GM19468 (cell line): Measurements from ENCODE around the gene DOCK1.

Experiments used
- ATAC-seq: cut with Tn5 transposase; IDR thresholded peaks from one replicate; pipeline ENCODE4 v1.9.1; 2021; ENCODE audit warnings: mild to moderate bottlenecking, moderate library complexity, moderate number of reproducible peaks; ENCODE audit not compliant: unreplicated experiment; ENCODE audit errors: extremely low read depth

DOCK1 gene

DNA sequence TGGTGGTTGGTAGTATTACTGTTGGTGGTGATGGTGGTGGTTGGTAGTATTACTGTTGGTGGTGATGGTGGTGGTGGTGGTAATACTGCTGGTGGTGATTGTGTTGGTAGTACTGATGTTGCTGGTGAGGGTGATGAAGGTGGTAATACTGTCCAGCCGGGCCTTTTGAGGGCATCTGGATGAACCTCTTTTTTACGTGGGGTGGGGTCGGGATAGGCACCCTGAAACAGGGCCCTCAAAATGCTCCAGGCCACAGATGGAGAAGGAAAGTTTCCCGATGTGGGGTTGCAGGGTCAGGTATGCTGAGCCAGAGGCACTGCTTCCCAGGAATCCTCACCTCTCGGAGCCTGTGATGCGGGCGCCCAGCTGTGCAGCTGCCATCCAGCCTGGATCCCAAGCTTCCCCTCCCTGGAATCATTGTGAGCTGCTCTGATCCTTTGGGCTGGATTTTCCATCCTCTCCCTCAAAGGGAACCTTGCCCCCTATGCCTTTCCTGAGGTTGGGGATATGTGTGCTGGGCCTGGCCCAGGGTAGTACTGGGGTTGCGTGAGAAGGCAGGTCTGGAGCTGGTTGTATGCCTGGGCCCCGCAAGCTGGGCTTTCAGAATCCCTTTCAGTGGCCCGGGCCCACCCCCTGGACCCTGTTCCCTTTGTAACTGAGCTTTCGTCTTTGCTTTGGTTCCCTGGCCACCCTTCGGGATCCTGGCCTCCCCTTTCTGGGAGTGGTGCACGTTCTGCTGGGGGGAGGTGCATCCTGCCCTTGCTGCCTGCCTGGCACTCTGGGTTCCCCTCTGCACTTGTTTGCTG, 43.3 kb downstream of the DOCK1 start:
- ATAC-seq, result no peak

DNA sequence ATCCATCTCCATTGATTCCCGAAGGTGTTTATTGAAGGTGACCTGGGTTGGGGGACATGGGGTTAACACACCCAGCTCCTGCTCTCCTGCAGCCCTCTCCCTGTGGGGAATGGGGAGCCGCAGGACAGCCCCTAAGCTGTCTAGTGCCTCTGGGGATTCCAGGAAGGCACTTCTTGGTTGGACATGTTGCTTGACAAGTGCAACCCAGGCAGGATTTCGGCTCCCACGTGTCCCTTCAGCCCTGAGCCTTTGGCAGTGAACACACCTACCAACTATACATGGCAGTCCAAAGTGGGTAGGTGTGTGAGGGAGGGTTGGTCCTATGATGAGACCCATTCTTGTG, 43.9 kb downstream of the DOCK1 start:
- no peak for ATAC-seq

DNA sequence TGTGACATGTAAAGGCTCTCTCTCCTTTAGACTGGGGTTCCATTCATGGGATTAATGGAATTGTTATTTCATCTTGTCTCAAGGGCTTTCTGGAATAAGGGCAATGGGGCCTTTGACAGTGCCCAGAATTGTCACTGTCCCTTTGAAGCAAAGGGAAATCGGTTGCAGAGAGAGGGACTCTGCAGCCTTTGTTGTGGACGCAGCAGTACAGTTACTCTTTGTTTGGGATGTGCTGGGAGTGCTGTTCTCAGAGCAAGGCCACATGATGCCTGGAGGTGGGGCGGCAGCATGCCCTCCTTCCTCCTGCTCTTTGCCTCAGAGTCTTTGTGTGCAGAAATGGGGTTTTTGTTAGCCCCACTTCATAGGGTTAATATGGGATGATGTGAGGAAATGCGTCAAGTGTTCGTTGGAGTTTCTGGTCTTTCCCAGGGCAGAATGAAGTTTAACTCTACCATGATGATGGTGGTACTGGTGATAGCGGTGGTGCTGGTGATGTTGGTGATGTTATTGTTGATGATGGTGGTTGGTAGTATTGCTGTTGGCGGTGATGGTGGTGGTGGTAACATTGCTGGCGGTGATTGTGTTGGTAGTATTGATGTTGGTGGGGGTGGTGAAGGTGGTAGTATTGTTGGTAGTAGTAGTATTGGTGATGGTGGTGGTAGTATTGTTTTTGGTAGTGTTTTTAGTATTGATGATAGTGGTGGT, 45.3 kb downstream of the DOCK1 start:
- ATAC-seq, result no peak

DNA sequence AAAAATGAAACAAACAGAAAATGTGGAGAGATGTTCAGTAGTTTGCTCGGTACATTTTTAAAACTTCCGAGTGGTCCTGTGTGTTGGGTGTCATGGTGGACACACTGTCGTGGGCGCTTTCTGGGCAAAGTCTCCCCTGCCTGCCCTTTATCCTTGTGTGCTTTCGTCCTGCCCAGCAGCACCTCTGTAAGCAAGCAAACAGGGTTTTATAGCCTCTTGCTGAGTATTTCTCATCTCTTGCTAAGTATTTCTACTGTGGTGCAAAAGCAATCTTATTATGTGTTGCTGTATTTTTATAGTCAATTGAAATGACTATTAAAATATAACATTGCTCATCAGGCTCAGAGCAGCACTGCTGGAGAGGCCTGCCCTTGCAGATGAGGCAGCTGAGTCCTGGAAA, 48.7 kb downstream of the DOCK1 start:
- ATAC-seq, result no peak

DNA sequence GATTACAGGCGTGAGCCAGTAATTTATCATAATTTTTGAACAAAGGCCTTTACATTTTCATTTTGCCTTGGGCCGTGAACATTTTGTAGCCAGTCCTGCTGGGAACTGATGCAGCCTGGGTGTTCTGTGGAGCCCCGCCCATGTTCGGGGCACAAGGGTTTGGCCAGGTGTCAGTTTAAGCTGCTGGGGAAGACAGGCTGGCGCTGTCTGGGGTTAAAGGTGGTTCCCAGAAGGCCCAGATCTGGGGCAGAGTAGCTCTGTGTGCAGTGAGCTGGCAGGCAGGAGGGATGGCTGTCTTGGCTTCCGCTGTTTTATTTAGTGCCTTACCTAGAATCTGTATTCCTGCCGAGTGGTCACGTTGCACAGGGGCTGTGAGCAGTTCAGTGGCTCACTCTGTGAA, 50.2 kb downstream of the DOCK1 start:
- ATAC-seq, result no peak

DNA sequence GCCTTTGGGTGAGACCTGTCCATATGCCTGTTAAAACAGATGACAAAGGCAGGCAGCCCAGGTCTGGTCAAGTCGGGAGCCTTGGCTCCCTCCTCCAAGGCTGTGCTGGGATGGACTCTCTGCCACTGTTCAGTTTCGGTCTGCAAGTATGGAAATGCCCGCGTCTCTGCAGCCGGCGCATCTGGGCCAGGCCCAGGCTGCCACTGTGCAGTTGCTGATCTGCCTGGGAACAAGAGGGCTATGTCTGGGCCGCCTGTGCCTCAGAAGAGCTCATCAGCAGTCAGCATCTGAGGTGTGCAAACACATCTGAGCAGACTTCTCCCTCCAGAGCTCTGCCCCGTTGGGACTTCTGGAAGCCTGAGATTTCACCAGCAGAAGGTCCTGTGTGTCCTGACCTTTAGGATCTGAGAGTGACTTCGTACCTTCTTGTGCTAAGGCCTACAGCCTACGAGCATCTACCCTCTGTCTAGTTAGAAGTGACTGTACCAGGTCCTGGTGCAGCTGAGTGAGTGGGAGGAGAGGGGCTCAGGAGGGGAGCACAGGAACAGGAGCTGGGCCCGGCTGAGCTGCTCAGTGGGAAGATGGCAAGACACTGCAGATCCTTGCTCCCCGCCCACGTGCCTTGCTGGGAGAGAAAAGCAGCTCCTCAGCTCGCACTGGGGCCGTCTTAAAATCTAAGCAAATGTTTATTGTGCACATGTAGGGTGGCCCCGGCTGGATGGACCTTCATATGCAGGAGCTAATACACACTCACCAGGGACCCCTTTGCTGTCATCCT, 50.9 kb downstream of the DOCK1 start:
- ATAC-seq, result no peak

DNA sequence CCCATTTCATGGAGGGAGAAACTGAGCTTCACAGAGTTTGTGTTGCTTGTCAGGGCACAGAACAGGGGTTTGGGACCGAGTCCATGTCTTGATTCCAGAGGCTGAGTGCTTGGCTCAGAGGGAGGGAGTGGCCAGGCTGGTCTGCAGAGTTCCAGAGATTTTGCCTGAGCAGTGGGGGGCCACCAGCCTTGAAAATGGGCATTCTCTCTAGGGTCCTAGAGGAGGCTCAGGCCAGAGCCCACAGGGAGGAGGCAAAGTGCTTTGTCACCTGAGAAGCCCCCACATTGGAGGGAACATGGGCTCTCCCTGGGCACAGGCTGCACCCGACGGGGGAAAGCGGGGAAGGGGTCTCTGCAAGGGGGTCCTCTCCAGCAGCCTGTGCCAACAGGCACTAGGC, 51.5 kb downstream of the DOCK1 start:
- no peak for ATAC-seq

DNA sequence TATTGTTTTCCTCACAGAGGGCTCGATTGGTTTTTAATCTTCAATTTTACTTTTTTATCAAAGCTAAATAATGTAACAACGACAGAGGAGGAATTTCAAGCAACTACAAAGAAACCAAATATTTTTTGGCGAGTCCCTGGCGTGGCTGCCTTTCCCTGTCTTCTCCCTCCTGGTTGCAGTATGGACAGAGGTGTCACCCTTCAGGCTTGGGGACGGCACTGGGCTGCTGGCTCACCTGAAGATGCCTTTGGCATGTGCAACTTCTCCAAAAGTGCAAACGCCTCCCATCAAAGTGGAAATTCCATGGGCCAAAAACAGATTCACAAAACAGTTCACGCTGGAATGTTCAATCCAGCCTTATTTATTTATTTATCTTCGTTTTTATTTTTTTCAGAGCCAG, 51.9 kb downstream of the DOCK1 start:
- ATAC-seq, result no peak

DNA sequence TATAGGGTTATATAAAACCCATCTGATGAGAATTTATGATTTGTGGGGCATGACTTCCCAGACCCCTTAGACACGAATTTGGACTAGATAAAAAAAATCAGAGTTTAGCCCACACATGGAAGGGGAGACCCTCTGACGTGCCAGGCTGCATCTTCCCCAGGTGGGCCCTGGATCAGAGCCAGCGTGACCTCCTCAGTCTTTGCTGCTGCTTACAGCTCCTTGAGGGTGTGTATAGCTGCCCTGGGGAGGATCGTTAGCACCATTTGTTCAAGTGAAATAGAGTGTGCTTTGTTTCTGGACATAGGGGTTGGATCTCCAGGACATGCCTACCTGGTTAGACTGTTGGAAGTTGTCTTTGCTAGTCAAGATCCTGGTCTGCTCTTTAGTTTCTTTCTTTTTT, 54.2 kb downstream of the DOCK1 start:
- no peak for ATAC-seq

DNA sequence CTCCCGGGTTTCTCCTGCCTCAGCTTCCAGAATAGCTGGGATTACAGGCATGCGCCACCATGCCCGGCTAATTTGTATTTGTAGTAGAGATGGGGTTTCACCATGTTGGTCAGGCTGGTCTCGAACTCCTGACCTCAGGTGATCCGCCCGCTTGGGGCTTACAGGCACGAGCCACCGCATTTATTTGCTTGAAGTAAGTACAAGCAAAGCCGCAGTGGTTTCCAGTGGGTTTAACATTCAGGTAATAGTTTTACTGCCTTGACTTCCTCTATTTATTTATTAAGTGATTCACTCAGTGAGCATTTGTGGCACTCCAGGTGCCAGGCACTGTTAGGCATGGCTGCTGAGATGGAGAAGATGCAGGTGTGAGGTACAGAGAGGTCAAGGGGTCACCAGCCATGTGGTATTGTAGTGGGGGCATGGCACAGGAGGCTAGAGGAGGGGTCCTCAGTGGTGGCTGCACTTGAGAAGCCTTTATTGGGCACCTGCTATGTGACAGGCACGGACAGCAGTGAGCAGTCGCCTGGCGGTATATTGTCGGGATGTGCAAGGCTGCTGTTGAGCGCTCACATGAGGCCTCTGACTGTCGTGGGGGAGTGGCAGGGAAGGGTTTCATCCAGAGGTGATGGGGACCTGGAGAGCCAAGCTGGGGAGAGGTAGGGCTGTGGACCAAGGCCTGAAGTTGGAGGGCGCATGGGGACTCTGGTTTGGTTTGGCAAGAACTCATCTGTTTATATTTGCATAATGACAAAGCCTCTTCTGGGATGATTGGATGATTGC, 54.9 kb downstream of the DOCK1 start:
- no peak for ATAC-seq

DNA sequence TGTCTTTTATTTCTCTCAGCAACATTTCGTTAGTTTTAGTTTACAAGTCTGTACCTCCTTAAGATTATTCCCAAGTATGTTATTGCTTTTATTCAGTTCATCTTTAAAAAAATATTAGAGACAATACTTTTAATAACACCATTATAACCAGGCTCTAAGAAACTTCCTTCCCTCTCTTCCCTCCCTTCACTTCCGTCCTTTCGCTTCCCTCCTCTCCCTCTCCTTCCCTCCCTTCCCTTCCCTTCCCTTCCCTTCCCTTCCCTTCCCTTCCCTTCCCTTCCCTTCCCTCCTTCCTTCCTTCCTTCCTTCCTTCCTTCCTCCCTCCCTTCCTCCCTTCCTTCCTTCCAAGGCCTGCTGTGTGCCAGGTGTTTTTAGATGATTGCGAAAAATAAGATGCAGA, 58.1 kb downstream of the DOCK1 start:
- no peak for ATAC-seq

DNA sequence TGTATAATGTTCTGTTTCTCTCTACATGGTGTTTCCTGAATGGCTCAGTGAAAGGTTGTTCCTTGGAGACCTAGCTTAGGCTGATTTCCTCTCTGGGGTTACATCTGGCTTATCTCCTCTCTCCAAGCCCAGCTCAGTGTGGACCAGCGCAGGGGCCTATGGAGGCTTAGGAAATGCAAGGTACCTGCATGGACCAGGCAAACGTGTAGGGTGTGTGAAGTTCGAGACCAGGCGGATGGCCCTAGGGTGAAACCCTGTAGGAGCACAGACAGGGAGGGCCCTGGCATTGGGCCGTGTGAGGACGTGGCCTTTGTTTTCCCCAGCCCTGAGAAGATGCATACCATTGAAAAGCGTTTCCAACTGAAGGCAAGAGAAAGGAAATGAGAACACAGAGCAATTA, 59.0 kb downstream of the DOCK1 start:
- no peak for ATAC-seq

DNA sequence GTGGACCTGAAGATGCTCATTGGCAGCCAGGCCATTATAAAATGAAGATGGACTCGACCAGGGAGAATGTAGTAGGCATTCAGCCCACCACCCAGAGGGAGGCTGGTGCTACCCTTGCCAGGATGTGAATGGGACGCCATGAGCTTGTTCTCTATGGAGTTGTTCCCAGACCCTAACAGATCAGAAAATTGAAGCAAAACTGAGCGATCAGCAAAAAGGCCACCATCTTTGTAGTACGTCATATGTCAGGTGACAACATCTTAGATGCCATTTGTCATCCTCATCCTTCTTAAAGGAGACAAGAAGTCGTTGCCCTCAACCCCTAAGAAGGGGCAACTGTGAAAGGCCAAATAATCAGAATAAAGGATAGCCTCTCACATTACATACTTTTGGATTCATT, 61.7 kb downstream of the DOCK1 start:
- ATAC-seq, result no peak

DNA sequence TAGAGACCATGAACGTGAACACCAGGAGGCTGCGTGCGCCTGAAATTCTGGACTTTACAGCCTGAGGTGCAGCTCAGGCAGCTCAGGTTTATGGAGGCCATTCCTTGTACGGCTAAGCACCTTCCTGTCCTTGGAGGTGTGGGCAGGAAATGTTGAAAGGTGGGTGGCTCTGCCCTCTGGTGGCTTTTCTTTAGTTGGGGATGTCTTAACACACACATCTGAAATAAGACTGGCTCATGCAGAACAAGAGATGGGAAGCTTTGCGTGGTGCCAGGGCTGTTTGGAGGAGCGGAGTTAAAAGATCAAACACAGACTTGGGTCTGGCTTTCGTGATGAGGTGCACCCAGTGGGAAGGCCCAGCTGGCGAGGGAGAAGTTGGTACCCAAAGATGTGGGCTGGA, 64.1 kb downstream of the DOCK1 start:
- ATAC-seq, result no peak

DNA sequence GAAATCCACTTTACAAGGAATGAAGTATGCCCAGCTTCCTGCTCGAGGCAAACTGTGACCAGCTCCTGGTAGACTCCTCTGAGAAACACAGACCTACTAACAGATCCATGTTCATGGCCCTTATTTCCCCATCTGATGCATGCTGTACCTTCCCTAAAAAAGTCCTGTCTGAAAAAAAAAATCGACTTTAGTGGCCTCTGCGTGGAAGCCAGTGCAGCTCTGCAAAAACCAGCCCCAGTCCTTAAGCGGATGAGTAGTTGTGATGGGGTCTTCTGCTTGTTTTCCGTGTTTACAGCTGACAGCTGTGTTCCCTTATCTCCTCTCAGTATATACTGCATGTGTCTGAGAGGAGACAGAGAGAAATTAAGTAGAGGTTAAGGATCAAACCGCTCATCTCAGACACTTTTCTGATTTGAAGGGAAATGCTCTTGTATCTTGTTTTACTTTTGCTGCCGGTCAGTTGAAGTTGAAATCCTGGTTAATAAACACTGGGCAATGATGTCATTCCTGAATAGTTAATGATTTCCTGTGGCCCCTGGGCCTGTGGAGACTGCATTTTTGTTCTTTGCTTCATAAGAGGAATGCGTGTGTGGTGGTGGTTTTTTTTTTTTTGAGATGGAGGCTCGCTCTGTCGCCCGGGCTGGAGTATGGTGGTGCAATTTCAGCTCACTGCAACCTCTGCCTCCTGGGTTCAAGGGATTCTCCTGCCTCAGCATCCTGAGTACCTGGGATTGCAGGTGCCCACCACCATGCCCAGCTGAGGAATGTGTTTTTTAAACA, 67.6 kb downstream of the DOCK1 start:
- ATAC-seq, result no peak

DNA sequence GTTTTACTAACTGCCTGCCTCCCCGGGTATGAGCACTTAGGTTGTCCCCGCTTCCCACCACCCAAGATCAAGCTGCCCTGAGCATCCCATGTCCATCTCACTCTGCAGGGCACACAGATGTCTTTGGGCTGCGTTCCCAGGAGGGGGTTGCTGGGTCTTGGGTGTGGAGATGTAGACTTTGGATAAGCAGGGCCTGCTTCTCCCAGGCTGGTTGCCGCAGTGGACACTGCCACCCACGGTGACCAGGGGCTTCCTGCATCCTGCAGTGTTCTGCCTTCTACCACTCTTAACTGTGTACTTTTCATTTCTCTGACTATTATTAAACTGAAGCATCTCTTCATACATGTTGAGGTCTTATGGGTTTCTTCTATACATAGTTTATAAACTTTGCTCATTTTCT, 70.0 kb downstream of the DOCK1 start:
- ATAC-seq, result no peak

DNA sequence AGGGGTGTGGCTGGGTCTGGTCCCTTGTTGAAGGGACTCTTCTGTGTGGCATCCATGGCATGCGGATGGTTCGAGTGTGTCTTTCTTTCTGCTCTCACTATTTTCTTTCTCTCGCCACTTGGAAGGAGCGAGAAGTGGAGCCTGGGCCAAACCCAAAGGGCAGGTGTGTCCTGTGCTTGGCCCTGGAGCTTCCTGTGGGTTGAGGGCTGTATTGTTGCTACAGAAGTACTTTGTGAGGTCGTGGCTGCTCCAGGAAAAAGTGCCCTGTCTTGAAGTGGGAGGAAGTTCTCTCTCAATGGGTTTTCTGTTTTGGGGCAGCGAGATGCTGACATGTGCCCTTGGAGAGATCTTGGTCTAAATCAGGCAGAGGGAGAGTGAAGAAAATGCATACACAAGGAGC, 72.0 kb downstream of the DOCK1 start:
- no peak for ATAC-seq

DNA sequence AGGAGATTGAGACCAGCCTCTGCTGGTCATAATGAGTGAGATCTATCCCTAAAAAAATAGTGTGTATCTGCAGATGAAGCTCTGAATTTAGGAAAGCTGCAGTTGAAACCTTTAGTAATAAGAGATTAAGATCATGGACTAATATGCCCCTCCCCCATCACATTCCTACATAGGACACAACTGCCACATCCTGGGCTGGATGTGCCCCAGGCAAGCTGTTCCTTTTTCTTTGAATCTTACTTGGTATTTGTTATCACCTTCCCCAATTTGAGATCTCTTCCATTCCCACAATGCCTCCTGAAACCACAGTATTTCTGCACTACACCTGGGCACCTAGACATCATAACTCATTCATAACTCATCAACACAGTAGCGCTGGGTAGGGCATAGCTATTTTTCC, 74.1 kb downstream of the DOCK1 start:
- no peak for ATAC-seq

DNA sequence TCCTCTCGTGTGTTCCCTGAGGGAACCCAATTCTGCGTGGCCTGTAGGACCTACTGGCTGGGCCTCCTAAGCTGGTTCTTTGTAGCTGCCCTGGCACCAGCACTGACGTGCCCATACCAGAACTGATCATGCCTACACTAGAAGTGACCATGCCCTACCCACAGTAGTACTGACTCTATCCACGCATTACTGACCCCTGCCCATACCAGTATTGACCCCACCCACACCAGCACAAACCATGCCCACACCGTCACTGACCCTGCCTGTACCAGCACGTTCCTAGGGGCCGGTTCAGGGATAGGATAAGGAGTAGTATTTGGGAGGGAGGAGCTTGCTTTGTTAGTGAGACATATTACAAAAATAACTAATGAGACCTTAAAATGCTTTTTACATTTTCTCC, 88.0 kb downstream of the DOCK1 start:
- ATAC-seq, result no peak
